Glomerular endothelial cell (primary cell): ENCODE data around the gene IGF2. TPM values are rescaled to one million over a fixed set of nuclear protein-coding genes. Genes with fewer than 3 reads are reported as not detected.

Experiments
- DNase-seq: peaks from one replicate; pipeline ENCODE4 v3.0.0-alpha.2; 2011; ENCODE audit warnings: low read depth, low spot score; ENCODE audit errors: extremely low read depth
- total RNA-seq: library from RNA; depleted of rRNA; stranded (reverse); fragments of >200 nt; gene quantifications from 2 replicates; pipeline ENCODE4 v1.2.3, GENCODE V29; 2015

The IGF2 gene
- total RNA-seq, 1 donor from 2014 or later = 50.6 TPM

GRCh38 chr11:2155511-2155910 lies 16.3 kb upstream of the IGF2 start:
- DNase-seq = no peak

- no peak for DNase-seq
Measured at GRCh38 chr11:2154889-2155288, 15.7 kb upstream of the IGF2 start.

- no peak for DNase-seq
Measured at GRCh38 chr11:2154195-2154585, 15.0 kb upstream of the IGF2 start.

GRCh38 chr11:2153581-2154194 lies 14.5 kb upstream of the IGF2 start:
- no peak for DNase-seq

- peak; percentile 29 for DNase-seq
Measured at GRCh38 chr11:2151500-2152257, 12.5 kb upstream of the IGF2 start.

GRCh38 chr11:2149864-2150847 lies 11.0 kb upstream of the IGF2 start:
- DNase-seq = no peak

- no peak for DNase-seq
Measured at GRCh38 chr11:2149460-2149859, 10.3 kb upstream of the IGF2 start.

GRCh38 chr11:2148595-2148994 lies 9.4 kb upstream of the IGF2 start:
- no peak for DNase-seq

GRCh38 chr11:2147391-2147790 lies 8.2 kb upstream of the IGF2 start:
- no peak for DNase-seq

- DNase-seq = no peak
Measured at GRCh38 chr11:2146051-2146450, 6.9 kb upstream of the IGF2 start.

GRCh38 chr11:2144544-2145248 lies 5.5 kb upstream of the IGF2 start:
- no peak for DNase-seq

GRCh38 chr11:2143799-2144543 lies 4.8 kb upstream of the IGF2 start:
- no peak for DNase-seq

GRCh38 chr11:2143477-2143798 lies 4.2 kb upstream of the IGF2 start:
- no peak for DNase-seq

- no peak for DNase-seq
Measured at GRCh38 chr11:2142762-2143202, 3.6 kb upstream of the IGF2 start.

GRCh38 chr11:2142300-2142759 lies 3.1 kb upstream of the IGF2 start:
- DNase-seq = no peak

GRCh38 chr11:2140411-2141400 lies 1.5 kb upstream of the IGF2 start:
- no peak for DNase-seq

- DNase-seq = no peak
Measured at GRCh38 chr11:2139621-2140337, 590 bp upstream of the IGF2 start.

GRCh38 chr11:2138431-2139122 lies 612 bp downstream of the IGF2 start:
- no peak for DNase-seq
